NCI-H187 treated with DMSO at 0.1 percent for 48 hours (cell line): ENCODE data around the gene PARD6B.
"Not testable (repeated sequence)": the region's sequence is repeated elsewhere in the genome, so short reads cannot be mapped to it uniquely, and the experiment has no call there.

ENCODE experiments used
- DNase-seq: peaks from one replicate; lab custom pipeline; 2025; lab: John Stamatoyannopoulos, UW

The PARD6B gene

GRCh38 chr20:50799890-50800550, 68.6 kb downstream of the PARD6B start:
- DNase-seq: no peak

DNA sequence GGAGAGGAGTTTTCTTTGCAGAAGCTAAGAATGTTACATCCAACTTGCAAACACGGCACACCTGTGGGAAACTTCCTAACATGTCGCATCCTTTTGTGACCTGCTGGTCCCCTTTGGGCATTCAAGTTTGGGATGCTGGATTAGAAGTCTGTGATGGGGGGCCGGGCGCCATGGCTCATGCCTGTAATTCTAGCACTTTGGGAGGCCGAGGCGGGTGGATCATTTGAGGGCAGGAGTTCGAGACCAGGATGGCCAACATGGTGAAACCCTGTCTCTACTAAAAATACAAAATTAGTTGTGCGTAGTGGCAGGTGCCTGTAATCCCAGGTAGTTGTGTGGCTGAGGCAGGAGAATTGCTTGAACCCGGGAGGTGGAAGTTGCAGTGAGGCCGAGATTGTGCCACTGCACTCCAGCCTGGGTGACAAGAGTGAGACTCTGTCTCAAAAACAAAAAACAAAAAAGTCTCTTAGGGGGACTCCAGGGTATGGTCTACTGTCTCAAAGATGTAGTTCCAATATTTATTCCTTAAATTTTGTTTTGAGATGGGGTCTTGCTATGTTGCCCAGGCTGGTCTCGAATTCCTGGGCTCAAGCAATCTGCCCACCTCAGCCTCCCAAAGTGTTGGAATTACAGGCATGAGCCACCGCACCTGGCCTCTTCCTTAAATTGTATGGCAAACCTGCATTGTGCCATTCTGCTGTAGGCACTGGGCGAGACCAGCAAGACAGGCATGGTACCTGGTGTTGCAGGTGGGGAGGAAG, 69.8 kb downstream of the PARD6B start:
- not testable (repeated sequence) for DNase-seq

DNA sequence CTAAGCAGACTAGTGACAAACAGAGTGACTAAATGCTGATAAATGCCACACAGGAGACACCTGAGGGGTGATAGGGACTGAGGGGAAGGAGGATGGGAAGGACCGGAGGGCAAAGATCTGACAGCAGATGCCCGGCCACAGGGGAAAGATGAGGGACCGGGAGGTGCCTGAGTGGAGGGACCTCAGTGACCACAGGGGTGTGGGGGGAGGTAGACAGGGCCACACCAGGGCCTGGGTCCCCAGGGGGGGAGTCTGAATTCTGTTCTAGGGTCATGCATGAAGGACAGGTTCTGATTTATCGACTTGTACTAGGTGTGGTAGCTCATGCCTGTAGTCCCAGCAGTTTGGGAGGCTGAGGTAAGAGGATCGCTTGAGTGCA, 70.4 kb downstream of the PARD6B start:
- no peak for DNase-seq

GRCh38 chr20:50802289-50802688, 70.9 kb downstream of the PARD6B start:
- no peak for DNase-seq

- DNase-seq: no peak
Observed at GRCh38 chr20:50804437-50805348, 73.3 kb downstream of the PARD6B start.

GRCh38 chr20:50805349-50805684, 73.9 kb downstream of the PARD6B start:
- no peak for DNase-seq

DNA sequence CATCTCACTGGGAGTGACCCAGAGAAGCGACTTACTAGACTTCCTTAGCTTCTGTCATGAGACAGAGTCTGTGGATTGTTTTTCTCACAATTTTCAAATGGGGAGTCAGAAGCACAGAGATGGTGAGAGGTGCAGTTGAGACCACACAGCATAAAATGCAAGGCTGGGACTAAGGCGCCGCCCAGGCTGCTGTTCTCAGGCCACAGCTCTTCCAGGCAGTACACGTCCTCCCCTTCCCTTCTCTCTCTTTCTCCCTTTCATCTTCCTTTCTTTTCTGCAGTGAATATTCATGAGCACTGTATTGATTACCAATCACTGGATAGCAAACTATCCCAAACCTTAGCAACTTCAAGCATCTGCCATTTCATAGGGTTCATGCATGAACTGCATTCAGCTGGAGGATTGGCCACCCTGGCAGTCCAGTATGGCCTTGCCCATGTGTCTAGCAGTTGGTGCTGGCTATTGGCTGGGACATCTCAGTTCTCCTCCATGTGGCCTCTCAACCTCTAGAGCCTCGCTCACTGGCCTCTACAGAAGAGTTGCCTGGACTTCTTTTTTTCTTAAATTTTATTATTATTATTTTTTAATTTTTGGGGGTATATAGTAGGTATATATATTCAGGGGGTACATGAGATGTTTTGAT, 74.9 kb downstream of the PARD6B start:
- no peak for DNase-seq
